NOMO-1 treated with dmso at 0.1 percent for 144 hours (cell line): ENCODE measurements around the gene VPREB3.

Experiments
- DNase-seq: peaks from one replicate; lab custom pipeline; 2025; ENCODE audit not compliant: unreplicated experiment; lab: John Stamatoyannopoulos, UW

The VPREB3 gene

DNA sequence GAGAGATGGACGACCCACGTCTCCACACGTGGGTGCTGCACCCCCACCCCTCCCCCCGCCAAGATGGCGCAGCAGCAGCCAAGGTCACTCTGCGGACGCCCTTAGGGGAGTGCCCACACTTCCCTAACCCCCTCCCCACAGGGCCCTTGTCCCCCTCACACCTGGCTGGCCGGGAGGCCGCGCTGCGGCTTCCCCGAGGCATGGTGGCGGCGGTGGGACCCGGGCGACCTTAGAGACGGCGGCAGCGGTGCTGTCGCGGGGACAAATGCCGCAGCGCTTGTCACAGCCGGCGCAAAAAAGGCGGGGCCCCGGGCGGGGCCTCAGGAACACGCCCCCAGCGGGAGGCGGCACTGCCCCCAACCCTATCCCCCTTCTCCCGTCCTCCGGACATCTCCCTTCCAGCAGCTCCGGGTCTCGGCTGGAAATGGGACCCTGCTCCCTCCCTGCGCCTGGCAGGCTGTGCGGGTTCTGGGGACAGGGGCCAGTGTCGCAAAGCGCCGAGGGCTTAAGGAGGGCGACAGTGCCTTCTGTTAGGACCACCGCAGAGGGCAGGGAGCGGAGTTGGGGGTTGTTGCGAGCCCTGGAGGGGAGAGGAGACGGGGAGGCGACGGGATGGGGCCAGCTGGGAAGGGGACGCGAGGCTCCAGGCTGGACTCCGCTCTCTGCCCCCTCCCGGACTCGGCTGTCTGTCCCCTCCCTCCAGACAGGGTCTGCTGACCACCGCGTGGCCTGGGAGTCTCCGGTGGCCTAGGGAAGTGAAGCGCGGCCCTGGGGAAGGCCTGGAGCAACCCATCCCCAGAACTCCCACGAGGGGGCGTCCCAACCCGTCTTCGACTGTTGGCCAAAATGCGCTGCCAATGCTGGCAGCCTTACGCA is 13.7 kb upstream of the VPREB3 start, which contains the start of gene CHCHD10:
Gene CHCHD10 (minus strand): TSS at position 300 of the 876 bp plus-strand sequence. CDS start 98 bp downstream, at position 202.
- DNase-seq = peak; percentile 71

GRCh38 chr22:23767303-23767672 is 13.1 kb upstream of the VPREB3 start:
- DNase-seq = no peak

DNA sequence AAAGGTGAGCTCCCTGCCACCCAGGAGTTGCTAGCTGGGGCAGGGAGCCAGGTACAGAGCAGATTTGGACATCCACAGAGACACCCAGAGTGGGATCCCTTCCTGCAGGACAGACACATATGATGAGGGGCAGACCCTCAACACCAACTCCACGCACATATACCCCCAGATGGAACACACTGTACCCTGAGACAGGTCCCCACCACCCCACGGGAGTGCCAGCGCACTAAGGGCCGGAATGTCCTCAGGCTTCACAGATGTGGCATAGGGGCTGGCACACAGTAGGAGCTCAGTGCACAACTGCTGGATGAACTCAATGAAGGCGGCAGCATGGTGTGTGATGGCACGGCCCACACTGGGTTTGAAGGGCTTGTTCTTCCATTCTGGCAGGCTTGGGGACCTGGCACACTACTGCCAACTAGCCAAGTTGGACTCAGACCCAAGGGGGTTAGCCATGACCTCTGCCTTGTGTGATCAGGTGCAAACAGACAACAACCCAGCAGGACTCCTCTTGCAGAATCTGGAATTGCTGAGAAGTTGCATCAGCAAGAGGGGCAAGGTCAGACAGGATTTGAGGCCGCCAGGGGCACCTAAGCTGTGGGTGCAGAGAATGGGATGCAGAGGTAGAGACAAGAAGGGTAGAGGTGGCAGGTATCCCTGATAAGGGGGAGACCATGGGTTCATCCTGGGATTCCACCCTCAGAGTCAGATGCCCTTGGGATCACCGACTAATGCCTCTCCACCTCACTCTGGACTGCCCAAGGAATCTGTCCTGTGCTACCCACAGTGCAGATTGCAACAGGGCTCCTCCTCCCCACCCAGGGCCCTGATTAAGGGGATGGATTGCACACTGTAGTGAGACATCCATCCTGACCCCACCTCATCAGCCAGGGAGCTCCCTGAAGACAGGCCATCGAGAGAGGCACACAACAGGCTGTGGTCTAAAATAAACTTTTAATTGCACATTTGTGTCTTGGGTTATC is 11.0 kb upstream of the VPREB3 start:
- no peak for DNase-seq

DNA sequence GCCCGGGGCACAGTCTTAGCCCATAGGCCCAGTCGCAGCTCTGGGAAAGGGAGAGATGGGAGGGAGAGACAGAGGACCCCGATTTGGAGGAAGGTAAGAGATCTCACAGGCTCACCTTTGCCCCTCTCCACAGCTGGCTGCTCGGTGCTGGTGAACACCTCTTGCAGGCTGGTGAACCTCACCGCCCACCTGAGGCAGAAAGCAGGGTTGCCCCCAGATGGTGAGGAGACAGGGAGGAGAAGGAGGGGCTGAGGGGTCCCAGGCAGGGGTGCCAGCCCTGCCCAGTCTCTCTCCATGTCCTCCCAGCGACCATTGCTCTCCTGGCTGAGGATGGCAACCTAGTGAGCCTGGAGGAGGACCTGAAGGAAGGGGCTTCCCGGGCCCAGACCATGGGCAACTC is 9.7 kb upstream of the VPREB3 start:
- DNase-seq = no peak

DNA sequence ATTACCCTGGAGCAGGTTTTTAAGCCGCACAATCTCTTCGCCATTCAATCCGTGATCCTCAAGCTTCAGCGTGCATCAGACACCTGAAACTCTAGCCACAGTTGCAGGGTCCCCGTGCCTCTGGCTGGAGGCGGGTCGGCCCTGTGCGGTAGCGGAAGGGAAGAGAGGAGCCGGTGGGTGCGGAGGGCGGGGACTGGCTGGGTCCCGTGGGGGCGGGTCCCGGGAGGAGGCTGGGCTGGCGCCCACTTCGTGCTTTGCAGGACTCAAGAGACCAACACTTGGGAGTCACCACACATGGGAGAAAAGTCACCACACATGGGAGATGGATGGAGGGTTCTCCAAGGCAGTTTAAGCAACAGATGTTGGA is 9.3 kb upstream of the VPREB3 start:
- no peak for DNase-seq

DNA sequence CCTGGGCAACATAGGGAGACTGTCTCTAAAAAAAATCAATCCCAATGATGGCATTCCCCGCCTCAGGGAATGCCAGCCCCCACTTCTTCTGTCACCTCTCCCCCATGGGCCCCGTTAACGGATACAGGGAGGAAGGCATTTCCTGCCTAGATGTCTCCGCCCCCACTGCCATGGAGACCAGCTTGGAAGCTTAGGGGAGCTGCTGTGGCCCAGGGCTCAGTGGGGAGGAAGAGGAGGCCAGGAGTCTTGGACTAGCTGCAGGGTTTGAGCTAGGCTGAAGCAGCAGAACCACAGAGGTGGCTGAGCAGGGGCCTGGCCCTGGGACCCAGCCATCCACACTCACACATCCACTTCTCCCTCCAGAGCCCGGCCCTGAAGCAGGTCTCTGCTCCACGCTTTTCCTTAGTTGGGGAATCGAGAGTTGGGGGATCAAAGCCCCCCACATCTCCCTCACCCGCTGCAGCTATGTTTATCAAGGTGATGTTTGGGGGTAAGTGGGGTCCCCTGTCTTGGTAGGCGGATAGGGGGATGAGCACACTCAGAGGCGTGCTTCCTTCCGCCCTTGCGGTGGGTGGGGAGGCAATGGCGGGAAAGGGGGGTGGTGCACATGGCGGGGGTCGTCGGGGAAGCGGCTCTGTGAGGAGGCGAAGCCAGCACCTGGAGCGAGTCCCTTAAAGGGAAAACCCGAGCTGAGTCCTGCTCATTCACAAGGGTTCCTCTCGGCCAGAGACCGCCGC is 8.8 kb upstream of the VPREB3 start, which contains the start of gene C22orf15:
Gene C22orf15 (plus strand): TSS at position 149 of the 737 bp plus-strand sequence. CDS start 317 bp downstream, at position 466.
- DNase-seq = no peak

GRCh38 chr22:23760056-23760455 is 5.8 kb upstream of the VPREB3 start:
- DNase-seq = no peak

DNA sequence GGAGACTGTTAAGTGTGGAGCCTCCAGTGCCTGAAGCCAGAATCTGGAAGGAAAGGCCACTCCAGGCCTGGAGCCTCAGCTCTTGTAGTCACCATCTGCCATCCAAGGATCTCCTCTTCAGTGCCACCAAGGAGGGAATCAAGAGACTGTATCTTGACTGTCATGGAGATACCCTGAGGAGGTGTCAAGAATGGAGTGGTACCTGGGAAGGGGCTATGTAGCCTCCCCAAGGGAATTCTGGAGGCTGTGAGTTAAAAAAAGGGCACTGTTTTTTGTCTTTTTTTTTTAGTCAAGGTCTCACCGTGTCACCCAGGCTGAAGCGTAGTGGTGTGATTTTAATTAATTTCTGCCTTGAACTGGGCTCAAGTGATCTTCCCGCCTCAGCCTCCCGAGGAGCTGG is 5.3 kb upstream of the VPREB3 start:
- DNase-seq = no peak

GRCh38 chr22:23756891-23757290 is 2.7 kb upstream of the VPREB3 start:
- peak; percentile 14 for DNase-seq

DNA sequence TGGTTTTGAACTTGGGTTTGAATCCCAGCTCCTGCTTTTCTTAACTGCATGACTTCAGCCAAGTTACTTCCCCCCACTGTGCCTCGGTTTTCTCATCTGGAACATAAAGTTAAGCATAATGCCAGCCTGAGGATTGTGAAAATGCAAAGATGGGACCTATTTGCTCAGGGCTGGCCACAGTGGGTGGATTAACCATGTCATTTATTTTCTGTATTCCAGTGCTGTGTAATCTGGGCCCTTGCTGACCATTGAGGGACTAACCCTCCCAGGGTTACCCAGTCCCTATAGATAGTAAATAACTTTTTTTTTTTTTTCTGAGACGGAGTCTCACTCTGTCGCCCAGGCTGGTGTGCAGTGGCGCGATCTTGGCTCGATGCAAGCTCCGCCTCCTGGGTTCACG is 1.5 kb upstream of the VPREB3 start:
- no peak for DNase-seq

DNA sequence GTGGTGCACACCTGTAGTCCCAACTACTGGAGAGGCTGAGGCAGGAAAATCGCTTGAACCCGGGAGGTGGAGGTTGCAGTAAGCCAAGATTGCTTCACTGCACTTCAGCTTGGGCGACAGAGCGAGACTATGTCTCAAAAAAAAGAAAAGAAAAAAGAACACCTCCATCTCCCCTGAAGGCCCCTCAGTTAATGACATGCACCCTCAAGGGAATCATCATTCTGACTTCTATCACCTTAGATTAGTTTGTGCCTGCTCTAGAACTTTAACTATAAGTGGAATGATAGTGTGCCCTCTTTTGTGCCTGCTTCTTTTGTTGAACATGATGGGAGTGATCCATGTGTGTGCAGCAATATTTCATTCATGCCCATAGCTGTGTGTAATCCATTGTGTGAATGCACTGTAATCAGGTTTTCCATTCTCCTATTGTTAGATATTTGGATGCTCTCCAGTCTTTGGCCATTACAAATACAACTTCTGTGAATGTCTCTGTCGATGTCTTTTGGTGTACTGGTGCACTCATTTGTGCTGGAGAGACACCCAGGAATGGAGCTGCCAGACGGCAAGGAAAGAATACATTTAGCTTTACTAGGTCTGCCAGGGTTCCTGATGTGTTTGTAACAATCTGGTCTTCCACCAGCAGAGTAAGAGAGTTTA is 883 bp upstream of the VPREB3 start:
- no peak for DNase-seq

GRCh38 chr22:23753385-23753784 is 840 bp downstream of the VPREB3 start:
- DNase-seq = no peak

DNA sequence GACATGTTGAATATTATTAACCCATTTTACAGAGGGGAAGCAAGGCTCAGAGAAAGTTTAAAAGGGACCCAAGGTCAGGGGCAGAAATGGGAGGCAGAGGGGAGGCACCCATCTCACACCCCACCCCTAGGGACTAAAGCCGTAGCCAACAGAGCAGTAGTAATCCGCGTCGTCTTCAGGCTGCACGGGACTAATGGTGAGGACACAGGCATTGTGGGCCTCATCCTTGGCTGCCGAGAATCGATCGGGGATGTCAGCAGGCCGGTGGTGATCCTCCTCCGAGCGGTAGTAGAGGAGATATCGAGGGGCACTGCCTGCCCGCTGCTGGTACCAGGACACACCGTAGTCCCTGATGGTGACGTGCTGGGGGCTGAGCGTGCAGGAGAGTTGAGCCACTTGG is 1.5 kb downstream of the VPREB3 start:
- DNase-seq = no peak

- no peak for DNase-seq
These were observed 2.0 kb downstream of the VPREB3 start for GRCh38 chr22:23752090-23752691.

DNA sequence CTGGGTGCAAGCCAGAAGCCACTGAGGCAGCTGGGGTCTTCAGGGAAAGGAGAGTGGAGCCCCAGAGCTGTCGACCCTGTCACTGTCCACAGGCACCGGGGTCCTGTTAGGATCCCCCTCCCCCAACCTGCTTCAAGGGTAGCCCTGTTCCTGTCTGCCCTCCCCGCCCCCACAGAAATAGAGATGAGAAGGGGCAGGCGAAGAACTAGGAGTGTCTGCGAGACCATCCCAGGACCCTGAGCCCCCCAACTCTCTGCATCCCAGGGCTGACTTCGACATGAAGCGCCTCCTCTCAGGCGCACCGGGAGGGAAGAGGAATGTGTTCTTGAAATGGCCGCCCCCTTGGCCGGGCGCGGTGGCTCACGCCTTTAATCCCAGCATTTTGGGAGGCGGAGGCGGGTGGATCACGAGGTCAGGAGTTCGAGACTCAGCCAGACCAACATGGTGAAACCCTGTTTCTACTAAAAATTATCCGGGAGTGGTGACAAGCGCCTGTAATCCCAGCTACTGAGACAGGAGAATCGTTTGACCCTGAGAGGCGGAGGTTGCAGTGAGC is 2.7 kb downstream of the VPREB3 start:
- DNase-seq = no peak

- DNase-seq = peak; percentile 72
These were observed 3.3 kb downstream of the VPREB3 start, which contains the start of gene ZNF70 for GRCh38 chr22:23750714-23751440. Gene ZNF70 (minus strand): TSS chr22:23751112. CDS start chr22:23745140, 5,972 bp downstream.

DNA sequence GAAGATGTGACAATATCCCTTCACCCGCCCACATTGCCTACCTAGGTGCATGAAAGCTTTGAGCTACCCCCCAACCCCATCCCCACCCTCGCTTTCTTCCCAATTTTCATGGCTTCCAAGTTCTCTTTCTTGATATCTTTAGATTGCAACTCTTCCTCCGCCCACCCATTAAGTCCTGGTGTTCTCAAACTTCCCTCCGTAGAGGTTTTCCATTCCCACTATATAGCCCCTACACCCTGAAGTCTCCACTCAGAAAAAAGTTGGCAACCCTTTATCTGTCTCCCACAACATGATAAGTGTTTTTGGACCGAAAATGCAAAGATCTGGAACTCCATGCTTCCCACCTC is 3.9 kb downstream of the VPREB3 start:
- DNase-seq = no peak

DNA sequence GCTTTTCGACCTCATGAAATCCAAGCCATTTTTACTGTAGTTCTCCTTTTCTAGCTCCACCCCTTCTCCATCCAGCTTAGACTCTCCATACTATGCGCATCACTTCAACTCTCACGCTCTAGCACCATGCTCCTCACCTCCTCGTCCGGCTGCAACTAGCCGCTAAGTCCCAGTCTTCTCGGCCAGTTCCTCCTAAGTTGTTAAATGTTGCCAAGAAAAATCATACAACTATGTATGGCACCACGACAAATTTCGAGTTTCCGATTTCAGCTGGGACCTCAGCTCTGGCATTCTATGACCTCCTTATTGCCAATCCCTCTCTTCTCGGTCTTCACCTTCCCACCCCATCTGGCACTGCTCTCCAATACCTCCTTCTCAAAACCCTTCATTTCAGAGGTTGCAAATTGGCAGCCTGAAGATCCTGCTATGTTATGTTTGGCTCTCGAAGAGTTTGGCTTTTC is 4.4 kb downstream of the VPREB3 start:
- peak; percentile 42 for DNase-seq

DNA sequence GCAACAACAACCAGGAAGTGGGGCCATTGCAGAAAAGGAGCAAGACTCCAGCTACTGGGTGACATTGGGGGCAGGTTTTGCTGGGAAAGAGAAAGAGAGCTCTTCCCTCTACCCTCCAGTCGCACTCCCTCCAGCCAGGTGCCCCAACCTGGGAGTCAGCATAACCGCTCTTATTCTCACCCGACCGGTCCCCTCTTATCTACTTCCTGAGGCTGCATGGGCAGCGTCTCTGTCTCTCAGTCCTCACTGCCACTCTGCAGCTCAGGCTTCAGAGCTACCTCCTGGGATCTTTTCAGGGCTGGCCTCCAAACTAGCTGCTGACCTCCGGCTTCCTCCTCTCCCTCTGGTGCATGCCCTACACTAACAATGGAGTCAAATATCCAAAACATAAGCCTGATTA is 8.4 kb downstream of the VPREB3 start:
- no peak for DNase-seq
